ENCODE measurements around the gene AQP6.

- no peak for TF ChIP-seq FOXP2 (optimal IDR thresholded peaks at IDR 0.05; ENCODE audit: borderline replicate concordance, extremely low read depth, extremely low read length, insufficient read depth)
- TF ChIP-seq REST (IDR thresholded peaks at IDR 0.05; ENCODE audit: insufficient read depth in 1 of 2, low read depth in 2 of 2, low read length in 2 of 2), result no peak
Observed at GRCh38 chr12:49955899-49956662, 16.7 kb upstream of the AQP6 start.
